Lung (tissue), 12 donors: ENCODE results near the gene CITED4. TPM values are rescaled to one million over a fixed set of nuclear protein-coding genes. Genes with fewer than 3 reads are reported as not detected.

Experiments
- ATAC-seq: fragments of 200-7000 bp; cut with Tn5 transposase; one replicate; pipeline ENCODE4 v1.9.1; 2020; ENCODE audit warnings: moderate number of reproducible peaks; ENCODE audit not compliant: insufficient read depth, low FRiP score
- DNase-seq, 3 donors: peaks; one replicate each; pipeline ENCODE4 v3.0.0-alpha.2; 2013 to 2017
- H3K27ac ChIP-seq, 2 donors: one replicate each; pipeline ENCODE4 v1.5.1; 2013; ENCODE audit warnings: mild to moderate bottlenecking in 2 of 2, moderate library complexity in 2 of 2, control low read depth in 1 of 2, inconsistent platforms in 1 of 2, low read depth in 1 of 2, low read length in 1 of 2
- H3K27me3 ChIP-seq, 3 donors: one replicate each; pipeline ENCODE4 v1.5.1; 2013; ENCODE audit warnings: low read length in 2 of 3; ENCODE audit not compliant: control insufficient read depth in 3 of 3, insufficient read depth in 3 of 3
- H3K36me3 ChIP-seq, 4 donors: one replicate each; pipeline ENCODE4 v1.5.1; 2013; ENCODE audit warnings: low read length in 4 of 4, mild to moderate bottlenecking in 1 of 4, moderate library complexity in 1 of 4; ENCODE audit not compliant: control insufficient read depth in 4 of 4, insufficient read depth in 4 of 4
- H3K4me1 ChIP-seq, 5 donors: one replicate each; pipeline ENCODE4 v1.5.1; 2013; ENCODE audit warnings: low read length in 5 of 5, mild to moderate bottlenecking in 2 of 5, moderate library complexity in 1 of 5; ENCODE audit not compliant: control insufficient read depth in 5 of 5, insufficient read depth in 5 of 5
- H3K4me3 ChIP-seq: one replicate; pipeline ENCODE4 v1.5.1; 2013; ENCODE audit warnings: mild to moderate bottlenecking, control low read depth, moderate library complexity
- H3K9ac ChIP-seq, 2 donors: one replicate each; pipeline ENCODE4 v1.5.1; 2013; ENCODE audit warnings: low read length in 2 of 2, control low read depth in 1 of 2; ENCODE audit not compliant: insufficient read depth in 1 of 2
- H3K9me3 ChIP-seq, 4 donors: one replicate each; pipeline ENCODE4 v1.5.1; 2013; ENCODE audit warnings: low read length in 3 of 4, mild to moderate bottlenecking in 1 of 4, moderate library complexity in 1 of 4; ENCODE audit not compliant: control insufficient read depth in 4 of 4, insufficient read depth in 3 of 4
- CTCF ChIP-seq: IDR thresholded peaks from 2 replicates; pipeline ENCODE4 v1.5.1; 2012; ENCODE audit warnings: mild to moderate bottlenecking; ENCODE audit errors: control extremely low read depth, extremely low read depth
- WGBS, 2 donors: extraction: QIAGEN DNeasy Blood & Tissue Kit; methylation state at CpG; one replicate each; pipeline ENCODE4 v1.1.7; 2013; 5-methylcytosine and 5-hydroxymethylcytosine counted together
- polyA plus RNA-seq, 2 donors: library from polyadenylated mRNA; stranded (reverse); fragments of 200-250 nt; gene quantifications; one replicate each; pipeline ENCODE4 v1.2.1, GENCODE V29; 2013
- total RNA-seq, 2 donors: library from RNA; depleted of rRNA in 1 of 2; stranded (reverse); fragments of >200 nt in 1 of 2; gene quantifications; one replicate each; pipeline ENCODE4 v1.2.1, GENCODE V29; 2014 to 2021
- donor health status: control.
- donor health status: control.
- donor health status: Bipolar disorder and iron deficiency.
- donor health status: healthy.
- donor health status: DM: yes; HTN: yes; CAD: no.

Gene CITED4
- total and polyA plus RNA-seq, 4 donors: 4.7 to 15.1 (median 7.6) TPM

DNA sequence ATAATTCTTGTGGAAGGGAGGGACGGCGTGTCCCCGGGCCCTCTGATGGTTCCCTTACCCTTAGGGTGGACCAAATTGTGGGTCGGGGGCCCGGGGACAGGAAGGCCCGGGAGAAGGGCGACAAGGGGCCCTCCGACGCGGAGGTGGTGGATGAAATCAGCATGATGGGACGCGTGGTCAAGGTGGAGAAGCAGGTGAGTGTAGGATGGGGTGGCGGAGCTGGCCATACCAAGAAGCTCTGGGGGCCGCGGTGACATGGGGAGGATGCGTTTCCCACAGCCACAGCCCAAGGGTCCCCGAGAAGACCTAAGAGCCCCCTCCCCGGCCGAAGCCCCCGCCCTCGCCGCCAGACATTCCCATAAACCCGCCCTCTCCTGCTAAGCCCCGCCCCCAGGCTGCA lies 24.6 kb downstream of the CITED4 start:
- Histone ChIP-seq H3K9ac (no peak overlapping the region), H3K9me3 (peaks cover 0 to 1% (median 0%) of the 10 kb centered on the region in 4 donors), H3K4me3 (no peak overlapping the region), H3K4me1 (peaks cover 0 to 12% (median 0%) of the 10 kb centered on the region in 5 donors), H3K36me3 (no peaks in the 10 kb centered on the region), H3K27ac (no peak overlapping the region), H3K27me3 (no peaks in the 10 kb centered on the region)
- ATAC-seq (no peak), DNase-seq (no peak)
- 76 to 78% methylated on average over 23 to 24 of the region's 24 CpGs for WGBS, 2 donors
- TF ChIP-seq CTCF: no peak

DNA sequence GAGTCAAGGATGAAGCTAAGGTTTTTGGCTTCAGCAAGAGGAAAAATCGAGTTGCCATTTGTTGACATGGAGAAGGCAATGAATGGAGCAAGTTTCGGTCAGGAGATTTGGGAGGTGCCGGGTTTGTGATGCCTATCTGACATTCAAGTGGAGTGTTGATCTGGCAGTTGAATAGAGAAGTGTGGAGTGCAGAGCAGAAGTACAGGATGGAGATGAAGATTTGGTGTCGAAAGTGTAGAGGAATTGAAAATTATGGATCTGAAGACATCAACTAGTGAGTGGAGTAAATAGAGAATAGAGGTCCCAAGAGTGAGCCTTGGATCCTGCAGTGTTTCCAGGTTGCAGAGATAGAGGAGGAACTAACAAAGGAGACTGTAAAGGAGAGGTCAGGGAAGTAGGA lies 25.9 kb downstream of the CITED4 start:
- H3K27ac ChIP-seq: no peak overlapping the region
- TF ChIP-seq CTCF: no peak
- H3K4me1 ChIP-seq: peaks cover 0 to 12% (median 0%) of the 10 kb centered on the region in 5 donors
- no peak overlapping the region for H3K9ac ChIP-seq
- ATAC-seq (no peak), DNase-seq (no peak)
- no peaks in the 10 kb centered on the region for H3K27me3 ChIP-seq
- H3K36me3 ChIP-seq: no peaks in the 10 kb centered on the region
- no peaks in the 10 kb centered on the region for H3K9me3 ChIP-seq
- WGBS, 2 donors: 82 to 84% methylated on average over 4 of the region's 4 CpGs
- no peak overlapping the region for H3K4me3 ChIP-seq

- H3K4me3 ChIP-seq: no peak overlapping the region
- ATAC-seq (no peak), DNase-seq (no peak)
- no peak overlapping the region for H3K9ac ChIP-seq
- H3K36me3 ChIP-seq: no peaks in the 10 kb centered on the region
- no peaks in the 10 kb centered on the region for H3K9me3 ChIP-seq
- H3K27me3 ChIP-seq: no peaks in the 10 kb centered on the region
- 79 to 93% methylated on average over 11 of the region's 11 CpGs for WGBS, 2 donors
- TF ChIP-seq CTCF: no peak
- no peak overlapping the region for H3K27ac ChIP-seq
- peaks cover 0 to 12% (median 0%) of the 10 kb centered on the region in 5 donors for H3K4me1 ChIP-seq
These were observed 27.1 kb downstream of the CITED4 start for GRCh38 chr1:40834968-40835545.

GRCh38 chr1:40833979-40834378 lies 28.2 kb downstream of the CITED4 start:
- WGBS, 2 donors: 91 to 94% methylated on average over 1 of the region's 1 CpG
- DNase-seq: no peak

More at GRCh38 chr1:40833979-40834378, 28.2 kb downstream of the CITED4 start:
- peaks cover 0 to 1% (median 0%) of the 10 kb centered on the region in 5 donors for H3K4me1 ChIP-seq
- no peak overlapping the region for H3K9ac ChIP-seq
- no peaks in the 10 kb centered on the region for H3K9me3 ChIP-seq
- ATAC-seq: no peak
- no peak overlapping the region for H3K27ac ChIP-seq
- H3K36me3 ChIP-seq: no peaks in the 10 kb centered on the region
- TF ChIP-seq CTCF: no peak
- H3K27me3 ChIP-seq: no peaks in the 10 kb centered on the region
- no peak overlapping the region for H3K4me3 ChIP-seq
